HEK293T (cell line): Measurements from ENCODE around the gene ARMC3.
"Not testable (repeated sequence)": the region's sequence is repeated elsewhere in the genome, so short reads cannot be mapped to it uniquely, and the experiment has no call there.

Source experiments
- CTCF ChIA-PET: fragments of 350-600 bp; formaldehyde crosslinking; extraction: SDS; loops from one replicate; lab custom pipeline; 2021; ENCODE audit warnings: antibody characterized with exemption, inconsistent platforms; lab: Yijun Ruan, JAX
- POLR2A ChIA-PET: fragments of 350-600 bp; formaldehyde crosslinking; extraction: SDS; loops from one replicate; lab custom pipeline; 2020; ENCODE audit warnings: antibody characterized with exemption, inconsistent platforms; lab: Yijun Ruan, JAX
- DNase-seq: peaks from one replicate; pipeline ENCODE4 v3.0.0; 2012; ENCODE audit warnings: mixed read lengths; ENCODE audit errors: extremely low spot score
- ARNT ChIP-seq: fragments of 450-650 bp; IDR thresholded peaks from 2 replicates; pipeline ENCODE4 v1.6.1; 2017; ENCODE audit warnings: mild to moderate bottlenecking
- BHLHE40 ChIP-seq: fragments of 450-650 bp; IDR thresholded peaks from 2 replicates; pipeline ENCODE4 v1.6.1; 2016; ENCODE audit warnings: mild to moderate bottlenecking, moderate library complexity, borderline replicate concordance
- CTBP1 ChIP-seq: fragments of 450-650 bp; IDR thresholded peaks from 2 replicates; pipeline ENCODE4 v1.6.1; 2016; ENCODE audit warnings: borderline replicate concordance
- ELF4 ChIP-seq: fragments of 450-650 bp; IDR thresholded peaks from 2 replicates; pipeline ENCODE4 v1.6.1; 2017; ENCODE audit warnings: antibody characterized with exemption
- FOXA1 ChIP-seq: fragments of 450-650 bp; IDR thresholded peaks from 2 replicates; pipeline ENCODE4 v1.6.1; 2016; ENCODE audit warnings: mild to moderate bottlenecking
- FOXK2 ChIP-seq: fragments of 450-650 bp; IDR thresholded peaks from 2 replicates; pipeline ENCODE4 v1.6.1; 2016; ENCODE audit warnings: mild to moderate bottlenecking
- FOXM1 ChIP-seq: fragments of 450-650 bp; IDR thresholded peaks from 2 replicates; pipeline ENCODE4 v1.6.1; 2017; ENCODE audit warnings: mild to moderate bottlenecking, borderline replicate concordance
- HDGF ChIP-seq: fragments of 450-650 bp; IDR thresholded peaks from 2 replicates; pipeline ENCODE4 v1.6.1; 2017; ENCODE audit warnings: antibody characterized with exemption, borderline replicate concordance
- L3MBTL2 ChIP-seq: fragments of 450-650 bp; conservative IDR thresholded peaks from 2 replicates; pipeline ENCODE4 v1.6.1; 2016; ENCODE audit warnings: mild to moderate bottlenecking
- LEF1 ChIP-seq: fragments of 450-650 bp; IDR thresholded peaks from 2 replicates; pipeline ENCODE4 v1.6.1; 2017; ENCODE audit warnings: mild to moderate bottlenecking, borderline replicate concordance
- NFRKB ChIP-seq: fragments of 450-650 bp; IDR thresholded peaks from 2 replicates; pipeline ENCODE4 v1.6.1; 2016; ENCODE audit warnings: mild to moderate bottlenecking, moderate library complexity
- PKNOX1 ChIP-seq: fragments of 450-650 bp; IDR thresholded peaks from 2 replicates; pipeline ENCODE4 v1.6.1; 2016
- SP1 ChIP-seq: fragments of 450-650 bp; IDR thresholded peaks from 2 replicates; pipeline ENCODE4 v1.6.1; 2017
- SUZ12 ChIP-seq: fragments of 450-650 bp; IDR thresholded peaks from 2 replicates; pipeline ENCODE4 v1.6.1; 2016; ENCODE audit warnings: mild to moderate bottlenecking
- TARDBP ChIP-seq: fragments of 450-650 bp; IDR thresholded peaks from 2 replicates; pipeline ENCODE4 v1.6.1; 2016
- ZNF384 ChIP-seq: fragments of 450-650 bp; IDR thresholded peaks from 2 replicates; pipeline ENCODE4 v1.6.1; 2016

ARMC3 gene

GRCh38 chr10:23069019-23069815 lies 141.4 kb downstream of the ARMC3 start:
- POLR2A ChIA-PET = no interaction called here
- TF ChIP-seq PKNOX1 (no peak), FOXK2 (no peak), FOXM1 (no peak), CTBP1 (no peak), L3MBTL2 (no peak), LEF1 (no peak), ARNT (no peak), NFRKB (no peak), HDGF (no peak), ELF4 (no peak), BHLHE40 (no peak)
- CTCF ChIA-PET = no interaction called here
- DNase-seq = no peak

GRCh38 chr10:23070092-23070912 lies 142.4 kb downstream of the ARMC3 start:
- CTCF ChIA-PET = interaction anchor here (0.6 to 1.3 kb wide), 2 partner anchors 9 to 1076 kb away, joined by 3 to 4 read pairs; no protein-coding TSS in a partner anchor
- POLR2A ChIA-PET, DNase-seq: not testable (repeated sequence)

- no peak for DNase-seq
- no peak for TF ChIP-seq BHLHE40
- TF ChIP-seq SP1 = no peak
- no peak for TF ChIP-seq FOXK2
- TF ChIP-seq ZNF384 = no peak
- no peak for TF ChIP-seq ARNT
- TF ChIP-seq FOXA1 = no peak
- no peak for TF ChIP-seq L3MBTL2
- no peak for TF ChIP-seq TARDBP
- TF ChIP-seq NFRKB = no peak
- no peak for TF ChIP-seq FOXM1
- TF ChIP-seq PKNOX1 = no peak
- no peak for TF ChIP-seq ELF4
- TF ChIP-seq CTBP1 = no peak
- TF ChIP-seq LEF1 = no peak
- TF ChIP-seq SUZ12 = no peak
- TF ChIP-seq HDGF = no peak
- ChIA-PET CTCF (interaction anchor here (0.6 to 1.3 kb wide), 2 partner anchors 9 to 1077 kb away, joined by 3 to 4 read pairs; no protein-coding TSS in a partner anchor), POLR2A (no interaction called here)
These were observed 143.0 kb downstream of the ARMC3 start for GRCh38 chr10:23070913-23071218.

GRCh38 chr10:23072593-23072992 lies 144.7 kb downstream of the ARMC3 start:
- CTCF ChIA-PET, DNase-seq, POLR2A ChIA-PET: not testable (repeated sequence)

GRCh38 chr10:23073527-23073926 lies 145.7 kb downstream of the ARMC3 start:
- CTCF ChIA-PET = no interaction called here
- DNase-seq = no peak
- TF ChIP-seq ARNT (no peak), ZNF384 (no peak), CTBP1 (no peak), FOXM1 (no peak), LEF1 (no peak), FOXK2 (no peak), ELF4 (no peak), HDGF (no peak), SUZ12 (no peak)
- POLR2A ChIA-PET = no interaction called here

- ChIA-PET POLR2A (no interaction called here), CTCF (no interaction called here)
- DNase-seq = no peak
- TF ChIP-seq TARDBP (no peak), FOXA1 (no peak), FOXM1 (no peak)
These were observed 147.8 kb downstream of the ARMC3 start for GRCh38 chr10:23075672-23076071.

- ChIA-PET CTCF (no interaction called here), POLR2A (no interaction called here)
- TF ChIP-seq BHLHE40 (no peak), CTBP1 (no peak), TARDBP (no peak)
- DNase-seq = no peak
These were observed 150.3 kb downstream of the ARMC3 start for GRCh38 chr10:23078114-23078513.
